ENCODE data around the gene RBM33. TPM values are rescaled to one million over a fixed set of nuclear protein-coding genes. Genes with fewer than 3 reads are reported as not detected.

Gene RBM33, protein sequence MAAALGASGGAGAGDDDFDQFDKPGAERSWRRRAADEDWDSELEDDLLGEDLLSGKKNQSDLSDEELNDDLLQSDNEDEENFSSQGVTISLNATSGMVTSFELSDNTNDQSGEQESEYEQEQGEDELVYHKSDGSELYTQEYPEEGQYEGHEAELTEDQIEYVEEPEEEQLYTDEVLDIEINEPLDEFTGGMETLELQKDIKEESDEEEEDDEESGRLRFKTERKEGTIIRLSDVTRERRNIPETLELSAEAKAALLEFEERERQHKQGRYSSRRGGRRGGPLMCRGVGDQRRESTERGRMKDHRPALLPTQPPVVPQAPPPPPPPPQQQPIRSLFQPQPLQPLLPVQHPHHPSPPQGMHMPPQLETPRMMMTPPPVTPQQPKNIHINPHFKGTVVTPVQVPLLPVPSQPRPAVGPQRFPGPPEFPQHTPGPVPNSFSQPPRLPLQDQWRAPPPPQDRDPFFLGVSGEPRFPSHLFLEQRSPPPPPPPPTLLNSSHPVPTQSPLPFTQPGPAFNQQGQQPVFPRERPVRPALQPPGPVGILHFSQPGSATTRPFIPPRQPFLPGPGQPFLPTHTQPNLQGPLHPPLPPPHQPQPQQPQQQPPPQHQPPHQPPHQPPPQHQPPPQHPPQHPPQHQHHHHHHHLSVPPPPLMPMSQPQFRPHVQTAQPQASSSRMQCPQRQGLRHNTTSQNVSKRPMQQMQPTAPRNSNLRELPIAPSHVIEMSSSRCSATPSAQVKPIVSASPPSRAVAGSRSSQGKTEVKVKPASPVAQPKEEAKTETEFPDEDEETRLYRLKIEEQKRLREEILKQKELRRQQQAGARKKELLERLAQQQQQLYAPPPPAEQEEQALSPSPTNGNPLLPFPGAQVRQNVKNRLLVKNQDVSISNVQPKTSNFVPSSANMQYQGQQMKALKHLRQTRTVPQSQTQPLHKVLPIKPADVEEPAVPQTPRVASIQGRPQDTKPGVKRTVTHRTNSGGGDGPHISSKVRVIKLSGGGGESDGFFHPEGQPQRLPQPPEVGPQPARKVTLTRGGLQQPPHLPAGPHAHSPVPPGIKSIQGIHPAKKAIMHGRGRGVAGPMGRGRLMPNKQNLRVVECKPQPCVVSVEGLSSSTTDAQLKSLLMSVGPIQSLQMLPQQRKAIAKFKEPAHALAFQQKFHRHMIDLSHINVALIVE
- total RNA-seq = 10 to 100 TPM; 82.7 to 84.8 TPM

DNA sequence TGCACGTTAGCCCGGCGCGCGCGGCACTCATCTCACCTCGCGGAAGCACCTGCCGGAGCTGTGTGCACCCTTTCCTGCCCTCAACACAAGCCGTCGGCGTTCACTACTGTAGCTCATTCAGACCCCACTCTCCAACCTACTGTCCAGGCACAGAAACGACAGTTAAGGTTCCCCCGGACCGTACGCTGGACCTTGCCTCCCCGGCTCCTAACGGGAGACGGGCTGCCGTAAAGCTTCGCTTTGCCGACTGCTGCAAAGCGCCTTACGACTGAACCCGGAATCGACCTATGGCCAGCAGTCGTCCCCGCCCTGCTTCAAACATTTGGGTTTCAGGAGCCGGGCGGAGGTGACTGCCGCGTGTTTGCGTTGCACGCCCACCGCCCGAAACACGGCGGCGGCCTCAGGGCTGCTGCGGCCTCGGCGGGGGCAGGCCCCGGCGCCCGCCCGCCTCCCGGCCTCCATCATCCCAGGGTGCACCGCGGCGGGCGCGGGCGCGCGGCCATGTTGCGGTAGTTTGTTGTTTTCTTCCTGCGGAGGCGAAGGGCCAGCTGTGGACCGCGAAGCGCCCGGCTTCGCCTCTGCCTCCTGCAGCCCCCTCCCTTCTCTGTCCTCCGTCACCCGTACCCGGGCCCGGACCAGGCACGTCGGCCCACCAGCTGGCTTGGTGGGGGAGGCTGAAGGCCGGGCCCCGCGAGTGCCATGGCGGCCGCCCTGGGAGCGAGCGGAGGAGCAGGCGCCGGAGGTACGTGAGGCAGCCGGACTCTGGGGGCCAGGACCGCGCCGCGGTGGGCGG lies at the start of gene RBM33:
Gene RBM33, plus strand, starts transcription at position 484 of the 793 bp plus-strand sequence. Its CDS starts 216 bp downstream, at position 700.
- DNase-seq = peak; percentile 77
- peaks cover 33% of the 10 kb centered on the region for H3K9me3 Mint-ChIP-seq
- POLR2A ChIA-PET = interaction anchor here (0.6 to 0.9 kb wide), 2 partner anchors 142 to 346 kb away, joined by 3 to 4 read pairs; no protein-coding TSS in a partner anchor
- peaks cover 76% of the 10 kb centered on the region for H3K36me3 Mint-ChIP-seq (ENCODE audit: low read depth)
- H3K4me3 Mint-ChIP-seq = peak within 1 kb of the TSS; percentile 96
- CTCF ChIA-PET = interaction anchor here (0.6 to 0.7 kb wide), 3 partner anchors 8 to 443 kb away, joined by 3 read pairs; no protein-coding TSS in a partner anchor
- peaks cover 42% of the 10 kb centered on the region for H3K4me1 Mint-ChIP-seq
- H3K27me3 Mint-ChIP-seq = no peaks in the 10 kb centered on the region
- H3K27ac Mint-ChIP-seq = peak within 1 kb of the TSS; percentile 98

DNA sequence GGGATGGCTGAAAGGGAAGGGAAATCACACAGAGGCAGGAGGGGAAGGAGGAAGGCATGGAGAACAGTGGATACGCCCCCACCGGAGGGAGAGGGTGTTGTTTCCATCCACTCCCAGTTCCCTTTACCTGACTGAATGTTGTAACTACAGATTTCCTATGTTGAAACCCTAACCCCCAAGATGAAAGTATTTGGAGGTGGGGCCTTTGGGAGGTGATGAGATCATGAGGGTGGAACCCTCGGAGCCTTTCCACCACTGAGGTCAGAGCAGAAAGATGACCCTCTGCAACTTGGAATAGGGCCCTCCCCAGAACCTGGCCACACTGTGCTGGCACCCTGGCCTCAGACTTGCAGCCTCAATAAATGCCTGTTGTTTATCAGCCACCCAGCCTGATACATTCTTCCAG lies 49.5 kb upstream of the RBM33 start:
- ChIA-PET POLR2A (no interaction called here), CTCF (interaction anchor here (2.2 kb wide), 1 partner anchor 10 kb away, joined by 5 read pairs; no protein-coding TSS in a partner anchor)
- H3K9me3 Mint-ChIP-seq = no peaks in the 10 kb centered on the region
- DNase-seq = no peak
- H3K4me3 Mint-ChIP-seq = no peak overlapping the region
- H3K36me3 Mint-ChIP-seq (ENCODE audit: low read depth) = no peaks in the 10 kb centered on the region
- no peak overlapping the region for H3K27ac Mint-ChIP-seq
- peaks cover 21% of the 10 kb centered on the region for H3K27me3 Mint-ChIP-seq
- peaks cover 24% of the 10 kb centered on the region for H3K4me1 Mint-ChIP-seq

DNA sequence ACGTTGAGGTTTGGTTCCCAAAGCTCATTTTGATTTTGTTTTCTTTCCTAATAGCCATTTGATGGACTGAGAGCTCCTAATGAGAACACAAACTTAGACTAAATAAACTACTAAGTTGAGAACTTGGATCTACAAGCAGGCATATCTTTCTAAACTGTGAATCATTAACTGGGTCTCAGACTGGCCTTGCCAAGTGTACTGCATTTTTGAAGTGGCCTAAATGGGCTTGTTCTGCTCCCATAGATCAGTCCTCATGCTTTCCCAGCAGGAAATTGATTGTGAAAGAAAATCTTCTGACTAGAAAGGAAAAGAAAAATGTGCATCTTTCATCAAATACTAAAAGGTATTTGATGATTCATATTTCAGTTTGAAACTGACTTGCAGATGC lies 46.7 kb upstream of the RBM33 start:
- Mint-ChIP-seq H3K27me3 (peaks cover 29% of the 10 kb centered on the region), H3K36me3 (ENCODE audit: low read depth) (no peaks in the 10 kb centered on the region), H3K4me1 (peaks cover 8% of the 10 kb centered on the region), H3K9me3 (no peaks in the 10 kb centered on the region), H3K27ac (no peak overlapping the region), H3K4me3 (no peak overlapping the region)
- CTCF ChIA-PET = interaction anchor here (0.7 to 3.9 kb wide), 2 partner anchors 15 to 169 kb away, joined by 4 to 30 read pairs; no protein-coding TSS in a partner anchor
- no peak for DNase-seq
- POLR2A ChIA-PET = no interaction called here

DNA sequence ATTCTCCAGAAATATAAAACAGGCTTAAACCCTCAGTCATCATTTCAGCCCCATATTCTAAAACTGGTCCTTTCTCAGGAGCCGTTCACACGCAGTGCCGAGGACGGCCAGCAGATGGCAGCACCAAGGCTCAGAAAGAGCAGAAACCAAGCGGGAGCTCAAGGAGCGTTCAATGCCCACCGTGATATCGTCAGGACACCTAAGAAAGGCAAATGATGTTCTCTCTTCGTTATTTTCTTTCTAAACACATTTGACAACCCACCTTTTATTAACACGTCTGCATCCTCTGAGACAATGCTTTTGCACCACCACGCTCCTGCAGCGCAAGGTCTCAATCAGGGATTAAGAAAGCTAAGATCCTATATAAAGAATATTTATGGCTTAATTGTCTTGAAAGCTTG lies 45.7 kb upstream of the RBM33 start:
- H3K4me1 Mint-ChIP-seq = peaks cover 8% of the 10 kb centered on the region
- no peaks in the 10 kb centered on the region for H3K9me3 Mint-ChIP-seq
- peak; percentile 84 for DNase-seq
- no peak overlapping the region for H3K4me3 Mint-ChIP-seq
- ChIA-PET CTCF (interaction anchor here (0.8 to 3.9 kb wide), 16 partner anchors 9 to 364 kb away, joined by 3 to 30 read pairs (median 4); no protein-coding TSS in a partner anchor), POLR2A (no interaction called here)
- no peaks in the 10 kb centered on the region for H3K36me3 Mint-ChIP-seq (ENCODE audit: low read depth)
- peaks cover 29% of the 10 kb centered on the region for H3K27me3 Mint-ChIP-seq
- H3K27ac Mint-ChIP-seq = no peak overlapping the region

DNA sequence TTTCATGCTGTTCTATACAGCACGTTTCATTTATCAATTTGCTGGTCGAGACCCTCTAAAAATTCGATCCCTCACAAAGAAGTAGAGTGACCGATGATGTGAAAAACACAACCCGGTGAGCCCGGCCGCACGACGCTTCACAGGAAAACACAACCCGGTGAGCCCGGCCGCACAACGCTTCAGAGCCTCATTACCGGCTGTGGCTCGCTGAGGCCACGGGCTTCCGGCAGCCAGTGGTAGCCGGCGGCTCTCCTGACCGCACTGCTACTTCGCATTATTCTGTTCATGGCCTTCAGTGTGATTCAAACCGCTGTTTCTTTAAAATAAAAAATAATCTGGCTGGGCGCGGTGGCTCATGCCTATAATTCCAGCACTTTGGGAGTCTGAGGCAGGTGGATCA lies 42.3 kb upstream of the RBM33 start:
- Mint-ChIP-seq H3K9me3 (no peaks in the 10 kb centered on the region), H3K36me3 (ENCODE audit: low read depth) (no peaks in the 10 kb centered on the region), H3K27ac (no peak overlapping the region), H3K4me1 (peaks cover 8% of the 10 kb centered on the region), H3K4me3 (no peak overlapping the region), H3K27me3 (peaks cover 23% of the 10 kb centered on the region)
- CTCF ChIA-PET = interaction anchor here (1.9 kb wide), 1 partner anchor 9 kb away, joined by 4 read pairs; no protein-coding TSS in a partner anchor
- POLR2A ChIA-PET = no interaction called here
- no peak for DNase-seq

DNA sequence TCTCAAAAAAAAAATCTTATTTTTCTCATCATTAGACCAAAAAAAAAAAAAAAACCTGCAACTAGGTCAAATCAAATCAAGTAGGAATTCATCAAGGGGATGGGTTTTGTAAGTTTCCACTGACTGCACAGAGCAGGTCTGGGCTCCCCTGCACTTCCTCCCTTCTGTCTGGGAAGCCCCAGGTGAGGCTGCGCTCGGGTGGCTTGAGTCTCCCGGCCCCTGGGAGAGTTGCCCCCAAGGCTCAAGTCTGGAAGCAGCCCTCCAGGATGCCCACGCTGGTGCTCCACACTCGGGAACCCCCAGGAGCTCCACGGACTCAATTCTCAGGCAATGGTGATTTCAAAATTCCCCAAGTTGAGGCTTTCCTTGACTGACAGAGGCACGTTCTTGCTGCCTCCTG lies 41.7 kb upstream of the RBM33 start:
- no peaks in the 10 kb centered on the region for H3K9me3 Mint-ChIP-seq
- no peak for DNase-seq
- ChIA-PET CTCF (interaction anchor here (1.9 kb wide), 1 partner anchor 10 kb away, joined by 4 read pairs; no protein-coding TSS in a partner anchor), POLR2A (no interaction called here)
- H3K27me3 Mint-ChIP-seq = peaks cover 23% of the 10 kb centered on the region
- H3K4me3 Mint-ChIP-seq = no peak overlapping the region
- H3K27ac Mint-ChIP-seq = no peak overlapping the region
- H3K36me3 Mint-ChIP-seq (ENCODE audit: low read depth) = no peaks in the 10 kb centered on the region
- H3K4me1 Mint-ChIP-seq = peaks cover 8% of the 10 kb centered on the region

DNA sequence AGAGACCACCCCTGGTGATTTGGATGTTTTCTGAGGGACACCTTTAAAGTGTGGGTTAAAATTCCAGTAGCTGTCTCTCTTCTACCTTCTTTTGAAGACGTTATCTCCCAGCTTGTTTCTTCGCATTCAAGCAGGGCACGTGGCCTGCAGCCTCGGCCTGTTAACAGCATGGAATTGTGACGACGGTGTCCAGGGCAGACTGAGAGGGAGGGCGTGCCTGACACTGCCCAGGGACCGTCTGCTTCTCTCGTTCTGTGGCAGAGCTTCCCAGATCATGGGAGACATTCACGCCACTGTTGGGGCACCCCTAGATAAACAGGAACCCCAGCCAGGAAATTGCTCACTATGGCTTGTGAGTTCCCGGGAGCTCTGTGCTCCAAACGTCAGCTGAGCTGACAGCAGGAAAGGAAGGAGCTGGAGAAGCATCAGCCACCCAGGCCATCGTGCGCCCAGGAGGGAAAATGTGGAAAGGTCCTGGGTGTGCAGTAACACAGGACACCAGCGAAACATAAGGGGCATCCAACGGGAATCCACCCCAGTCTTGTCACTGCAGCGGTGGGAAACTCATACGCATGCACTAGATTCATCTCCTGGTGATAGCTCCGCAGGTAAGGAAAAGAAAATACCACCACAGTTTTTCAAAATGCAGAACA lies 41.1 kb upstream of the RBM33 start:
- Mint-ChIP-seq H3K4me3 (no peak overlapping the region), H3K27me3 (peaks cover 22% of the 10 kb centered on the region), H3K4me1 (peaks cover 8% of the 10 kb centered on the region), H3K36me3 (ENCODE audit: low read depth) (no peaks in the 10 kb centered on the region), H3K9me3 (no peaks in the 10 kb centered on the region), H3K27ac (no peak overlapping the region)
- POLR2A ChIA-PET = no interaction called here
- CTCF ChIA-PET = interaction anchor here (1.5 to 1.9 kb wide), 2 partner anchors 10 to 19 kb away, joined by 3 to 4 read pairs; no protein-coding TSS in a partner anchor
- no peak for DNase-seq

DNA sequence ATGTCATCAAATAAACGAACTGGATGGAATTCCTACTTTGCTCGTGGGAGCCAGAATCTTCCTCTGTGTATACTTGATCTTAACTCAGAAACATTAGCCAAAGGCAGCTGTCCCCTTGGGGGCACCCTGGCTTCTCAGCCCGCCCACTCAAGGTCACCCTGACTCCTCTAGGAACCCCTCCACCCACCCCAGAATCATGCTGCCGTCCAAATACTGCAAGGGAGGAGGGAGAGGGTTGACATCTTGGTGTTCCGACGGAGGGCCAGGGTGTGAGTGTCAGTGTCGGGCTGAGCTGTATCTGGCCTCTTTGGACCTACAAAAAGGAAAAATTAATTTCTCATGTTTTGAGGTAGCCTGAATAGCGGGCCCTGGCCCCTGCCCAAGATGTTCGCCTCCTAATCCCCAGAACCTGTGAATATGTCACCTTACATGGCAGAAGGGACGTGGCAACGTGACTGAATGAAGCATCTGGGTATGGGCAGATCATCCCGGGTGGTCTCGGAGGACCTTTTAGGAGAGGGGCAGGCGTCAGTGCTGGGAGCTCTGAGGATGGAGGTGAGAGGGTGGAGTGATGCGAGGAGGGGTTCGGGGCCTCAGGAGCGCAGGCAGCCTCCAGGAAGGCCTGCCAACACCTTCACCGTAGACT lies 40.5 kb upstream of the RBM33 start:
- ChIA-PET POLR2A (no interaction called here), CTCF (interaction anchor here (1.5 kb wide), 1 partner anchor 19 kb away, joined by 3 read pairs; no protein-coding TSS in a partner anchor)
- H3K4me1 Mint-ChIP-seq = peaks cover 2% of the 10 kb centered on the region
- H3K9me3 Mint-ChIP-seq = no peaks in the 10 kb centered on the region
- DNase-seq = no peak
- H3K36me3 Mint-ChIP-seq (ENCODE audit: low read depth) = no peaks in the 10 kb centered on the region
- no peak overlapping the region for H3K4me3 Mint-ChIP-seq
- no peak overlapping the region for H3K27ac Mint-ChIP-seq
- H3K27me3 Mint-ChIP-seq = peaks cover 16% of the 10 kb centered on the region

DNA sequence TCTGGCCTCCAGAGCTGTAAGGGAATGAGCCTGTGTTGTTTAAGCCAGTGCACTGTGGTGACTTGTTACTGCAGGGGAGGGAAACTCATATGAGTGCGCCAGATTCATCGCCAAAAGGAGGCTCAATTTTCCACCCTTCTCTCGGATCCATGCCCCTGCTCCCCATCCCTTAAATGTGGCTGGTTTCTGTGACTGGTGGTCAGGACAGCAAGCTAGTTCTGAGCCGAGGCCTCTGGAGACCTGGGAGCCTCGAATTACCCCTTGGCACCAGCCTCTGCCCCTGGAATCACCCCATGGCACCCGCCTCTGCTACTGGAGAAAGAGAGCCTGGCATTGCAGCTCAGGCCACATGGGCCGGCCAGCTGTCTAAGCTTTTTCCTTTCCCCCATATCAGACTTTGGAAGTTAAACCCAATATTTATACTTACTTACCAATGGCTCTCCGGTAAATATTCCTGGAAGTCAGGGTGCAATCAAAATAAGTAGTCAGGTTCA lies 39.9 kb upstream of the RBM33 start:
- Mint-ChIP-seq H3K4me1 (no peaks in the 10 kb centered on the region), H3K4me3 (no peak overlapping the region), H3K27ac (no peak overlapping the region), H3K27me3 (peaks cover 12% of the 10 kb centered on the region), H3K36me3 (ENCODE audit: low read depth) (no peaks in the 10 kb centered on the region), H3K9me3 (no peaks in the 10 kb centered on the region)
- ChIA-PET POLR2A (no interaction called here), CTCF (interaction anchor here (1.5 kb wide), 1 partner anchor 18 kb away, joined by 3 read pairs; no protein-coding TSS in a partner anchor)
- DNase-seq = no peak

DNA sequence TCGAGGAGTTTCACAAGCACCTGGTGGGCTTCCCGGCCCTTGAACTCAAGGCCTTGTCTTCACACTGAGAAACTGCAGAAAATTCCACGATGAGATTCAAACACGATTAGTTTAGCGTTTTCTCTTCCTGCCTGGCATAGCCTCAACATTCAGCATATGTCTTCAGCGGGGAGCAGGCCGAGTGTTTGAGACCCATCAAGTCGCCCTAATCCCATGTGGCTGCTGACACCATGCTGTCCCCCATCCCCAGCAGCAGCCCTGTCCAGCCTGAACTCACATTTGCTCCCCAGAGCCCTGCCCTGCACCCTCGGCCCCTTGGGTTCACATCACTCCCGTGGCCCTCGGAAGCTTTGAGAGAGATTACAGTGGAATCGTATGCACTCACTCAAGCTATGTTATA lies 35.3 kb upstream of the RBM33 start:
- POLR2A ChIA-PET = no interaction called here

DNA sequence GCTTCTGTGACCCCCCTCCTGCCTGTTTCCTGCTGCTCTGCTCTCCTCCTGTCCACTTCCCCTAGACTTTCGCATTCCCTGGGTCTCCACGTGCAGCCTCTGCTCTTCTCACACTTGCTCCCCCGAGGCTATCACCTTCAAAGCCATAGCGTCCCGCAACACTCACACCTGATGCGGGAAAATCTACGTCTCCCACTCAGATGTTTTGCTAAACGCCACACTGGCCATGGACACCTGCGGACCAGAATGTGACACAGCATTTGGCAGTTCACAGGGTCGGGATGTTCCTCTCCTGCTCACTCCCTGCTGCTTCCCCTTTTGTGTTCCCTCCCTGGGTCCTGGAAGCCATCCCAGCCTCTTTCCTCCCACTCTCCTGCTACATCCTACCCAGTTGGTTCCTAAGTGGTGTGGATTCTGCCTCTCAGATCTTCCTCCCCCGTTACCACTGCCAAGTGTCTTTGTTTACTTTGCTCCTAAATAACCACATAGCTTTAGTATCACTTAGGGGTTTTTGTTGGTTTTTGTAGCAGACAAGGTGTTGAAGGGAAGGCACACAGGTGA lies 33.7 kb upstream of the RBM33 start:
- no peak overlapping the region for H3K27ac Mint-ChIP-seq
- CTCF ChIA-PET = no interaction called here
- no peak overlapping the region for H3K4me3 Mint-ChIP-seq

More for the DNA sequence above, 35.3 kb upstream of the RBM33 start:
- Mint-ChIP-seq H3K36me3 (ENCODE audit: low read depth) (no peaks in the 10 kb centered on the region), H3K27ac (no peak overlapping the region), H3K4me1 (no peaks in the 10 kb centered on the region), H3K9me3 (no peaks in the 10 kb centered on the region), H3K4me3 (no peak overlapping the region), H3K27me3 (peaks cover 2% of the 10 kb centered on the region)
- DNase-seq = no peak
- CTCF ChIA-PET = no interaction called here

More for the DNA sequence above, 33.7 kb upstream of the RBM33 start:
- peaks cover 2% of the 10 kb centered on the region for H3K27me3 Mint-ChIP-seq
- peaks cover 6% of the 10 kb centered on the region for H3K36me3 Mint-ChIP-seq (ENCODE audit: low read depth)
- no peak for DNase-seq
- POLR2A ChIA-PET = no interaction called here
- no peaks in the 10 kb centered on the region for H3K4me1 Mint-ChIP-seq
- peaks cover 8% of the 10 kb centered on the region for H3K9me3 Mint-ChIP-seq

Data from activated CD4-positive, alpha-beta T cell treated with anti-CD3 and anti-CD28 coated beads, Interleukin-2, amount 10 ng/mL, durations not matched to agents 7 days and 5 days (primary cell).